Uterus (tissue), 4 donors: Measurements from ENCODE around the gene FHIT. TPM values are rescaled to one million over a fixed set of nuclear protein-coding genes. Genes with fewer than 3 reads are reported as not detected.

Experiments used
- DNase-seq, 2 donors: peaks; one replicate each; pipeline ENCODE4 v3.0.0-alpha.2; 2019 to 2020
- H3K27ac ChIP-seq, 2 donors: fragments of 200-600 bp; sonication (generic); 1 replicate in 1 of 2; 2 replicates in 1 of 2; pipeline ENCODE4 v1.5.1; 2016 to 2018
- H3K27me3 ChIP-seq, 2 donors: fragments of 200-600 bp; sonication (generic); one replicate each; pipeline ENCODE4 v1.5.1; 2018 to 2019; ENCODE audit warnings: control low read depth in 1 of 2
- H3K36me3 ChIP-seq, 2 donors: fragments of 200-600 bp; sonication (generic); one replicate each; pipeline ENCODE4 v1.5.1; 2019; ENCODE audit warnings: control low read depth in 1 of 2
- H3K4me1 ChIP-seq, 2 donors: fragments of 200-600 bp; sonication (generic); one replicate each; pipeline ENCODE4 v1.5.1; 2018 to 2019; ENCODE audit warnings: control low read depth in 1 of 2
- H3K4me3 ChIP-seq, 2 donors: fragments of 200-600 bp; sonication (generic); 1 replicate in 1 of 2; 2 replicates in 1 of 2; pipeline ENCODE4 v1.5.1; 2018 to 2019; ENCODE audit warnings: mild to moderate bottlenecking in 1 of 2
- H3K9me3 ChIP-seq, 2 donors: fragments of 200-600 bp; sonication (generic); one replicate each; pipeline ENCODE4 v1.5.1; 2019; ENCODE audit warnings: control low read depth in 1 of 2
- POLR2A ChIP-seq, 2 donors: fragments of 450-650 bp; IDR thresholded peaks; one replicate each; pipeline ENCODE4 v1.6.1; 2016; ENCODE audit warnings: antibody characterized with exemption in 2 of 2, mild to moderate bottlenecking in 1 of 2, moderate library complexity in 1 of 2
- intact Hi-C: fragments of 100-400 bp; cut with DNase I; formaldehyde crosslinking; loops from one replicate; pipeline ENCODE4 v1.15.1; 2023; ENCODE audit warnings: low total_unique reads
- total RNA-seq, 4 donors: library from RNA; depleted of rRNA in 3 of 4; stranded (reverse); fragments of >200 nt in 3 of 4; gene quantifications; one replicate each; pipeline versions ENCODE4 v1.1.0 to v1.2.4, GENCODE V29; 2014 to 2023
- TF ChIP-seq, protein P1 (sequence below), 4 experiments: fragments of 200-600 bp in 2 of 4; fragments of 450-650 bp in 2 of 4; sonication (generic) in 2 of 4; IDR thresholded peaks; one replicate each; pipeline ENCODE4 v1.5.1; 2016 to 2019; ENCODE audit warnings: antibody characterized with exemption in 4 of 4, mild to moderate bottlenecking in 2 of 4, moderate library complexity in 1 of 4
- donor health status: DM: yes; HTN: yes; CAD: no.

FHIT gene
- total RNA-seq, 4 donors from 2014 or later: 1.3 to 15.2 (median 7.3) TPM

DNA sequence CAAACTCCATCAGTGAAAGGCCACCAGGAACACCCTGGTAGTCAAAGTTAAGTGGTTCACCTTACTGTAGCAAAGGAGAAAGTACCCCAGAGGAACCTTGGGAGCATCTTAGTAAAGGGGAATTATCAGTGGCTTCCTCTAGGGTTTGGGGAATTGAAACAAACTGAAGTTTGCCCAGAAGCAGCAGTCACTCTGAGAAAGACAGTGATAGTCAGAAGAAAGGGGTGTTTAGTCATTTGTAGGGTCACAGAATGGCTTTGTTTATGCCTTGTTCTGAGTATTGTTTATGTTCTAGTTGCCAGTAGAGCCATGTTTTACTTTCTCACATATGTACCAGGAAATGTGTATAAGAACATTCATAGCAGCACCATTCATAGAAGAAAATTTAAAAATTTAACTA lies 93.8 kb downstream of the FHIT start:
- no peaks in the 10 kb centered on the region for H3K27me3 ChIP-seq
- H3K4me3 ChIP-seq: no peak overlapping the region
- TF ChIP-seq, protein P1, sequence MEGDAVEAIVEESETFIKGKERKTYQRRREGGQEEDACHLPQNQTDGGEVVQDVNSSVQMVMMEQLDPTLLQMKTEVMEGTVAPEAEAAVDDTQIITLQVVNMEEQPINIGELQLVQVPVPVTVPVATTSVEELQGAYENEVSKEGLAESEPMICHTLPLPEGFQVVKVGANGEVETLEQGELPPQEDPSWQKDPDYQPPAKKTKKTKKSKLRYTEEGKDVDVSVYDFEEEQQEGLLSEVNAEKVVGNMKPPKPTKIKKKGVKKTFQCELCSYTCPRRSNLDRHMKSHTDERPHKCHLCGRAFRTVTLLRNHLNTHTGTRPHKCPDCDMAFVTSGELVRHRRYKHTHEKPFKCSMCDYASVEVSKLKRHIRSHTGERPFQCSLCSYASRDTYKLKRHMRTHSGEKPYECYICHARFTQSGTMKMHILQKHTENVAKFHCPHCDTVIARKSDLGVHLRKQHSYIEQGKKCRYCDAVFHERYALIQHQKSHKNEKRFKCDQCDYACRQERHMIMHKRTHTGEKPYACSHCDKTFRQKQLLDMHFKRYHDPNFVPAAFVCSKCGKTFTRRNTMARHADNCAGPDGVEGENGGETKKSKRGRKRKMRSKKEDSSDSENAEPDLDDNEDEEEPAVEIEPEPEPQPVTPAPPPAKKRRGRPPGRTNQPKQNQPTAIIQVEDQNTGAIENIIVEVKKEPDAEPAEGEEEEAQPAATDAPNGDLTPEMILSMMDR (IDR thresholded peaks at IDR 0.05): no peak
- TF ChIP-seq POLR2A (IDR thresholded peaks at IDR 0.05): no peak
- DNase-seq: no peak
- H3K9me3 ChIP-seq: no peaks in the 10 kb centered on the region
- H3K27ac ChIP-seq: no peak overlapping the region
- H3K36me3 ChIP-seq: no peaks in the 10 kb centered on the region
- intact Hi-C loops: no loop called here
- no peaks in the 10 kb centered on the region for H3K4me1 ChIP-seq

DNA sequence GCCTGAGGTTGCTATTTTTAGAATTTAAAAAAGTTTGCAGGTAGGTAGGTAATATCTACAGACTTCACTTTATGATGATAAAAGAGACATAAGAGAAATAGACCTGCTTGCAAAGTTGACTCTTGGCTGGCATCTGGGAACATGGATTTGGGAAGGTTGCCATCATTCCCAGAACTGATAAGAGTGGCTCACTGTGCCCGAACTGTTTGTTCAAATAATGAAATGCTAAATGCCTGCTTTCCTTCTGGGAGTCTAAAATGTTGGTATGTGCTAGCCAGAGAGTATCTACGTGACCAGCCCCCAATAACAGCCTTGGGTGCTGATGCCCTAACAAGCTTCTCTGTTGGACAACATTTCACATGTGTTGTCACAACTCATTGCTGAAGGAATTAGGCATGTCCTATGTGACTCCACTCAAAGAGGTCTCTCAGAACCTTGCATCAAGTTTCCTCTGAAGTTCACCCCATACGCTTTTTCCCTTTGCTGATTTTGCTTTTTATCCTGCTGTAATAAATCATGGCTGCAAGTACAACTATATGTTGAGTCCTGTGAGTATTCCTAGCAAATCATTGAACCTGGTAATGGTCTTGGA lies 95.5 kb downstream of the FHIT start:
- Histone ChIP-seq H3K4me1 (no peaks in the 10 kb centered on the region), H3K4me3 (no peak overlapping the region), H3K36me3 (no peaks in the 10 kb centered on the region), H3K9me3 (no peaks in the 10 kb centered on the region), H3K27ac (no peak overlapping the region), H3K27me3 (no peaks in the 10 kb centered on the region)
- DNase-seq: no peak
- intact Hi-C loops: no loop called here
- TF ChIP-seq POLR2A (IDR thresholded peaks at IDR 0.05): no peak
- TF ChIP-seq, protein P1 (IDR thresholded peaks at IDR 0.05): no peak

DNA sequence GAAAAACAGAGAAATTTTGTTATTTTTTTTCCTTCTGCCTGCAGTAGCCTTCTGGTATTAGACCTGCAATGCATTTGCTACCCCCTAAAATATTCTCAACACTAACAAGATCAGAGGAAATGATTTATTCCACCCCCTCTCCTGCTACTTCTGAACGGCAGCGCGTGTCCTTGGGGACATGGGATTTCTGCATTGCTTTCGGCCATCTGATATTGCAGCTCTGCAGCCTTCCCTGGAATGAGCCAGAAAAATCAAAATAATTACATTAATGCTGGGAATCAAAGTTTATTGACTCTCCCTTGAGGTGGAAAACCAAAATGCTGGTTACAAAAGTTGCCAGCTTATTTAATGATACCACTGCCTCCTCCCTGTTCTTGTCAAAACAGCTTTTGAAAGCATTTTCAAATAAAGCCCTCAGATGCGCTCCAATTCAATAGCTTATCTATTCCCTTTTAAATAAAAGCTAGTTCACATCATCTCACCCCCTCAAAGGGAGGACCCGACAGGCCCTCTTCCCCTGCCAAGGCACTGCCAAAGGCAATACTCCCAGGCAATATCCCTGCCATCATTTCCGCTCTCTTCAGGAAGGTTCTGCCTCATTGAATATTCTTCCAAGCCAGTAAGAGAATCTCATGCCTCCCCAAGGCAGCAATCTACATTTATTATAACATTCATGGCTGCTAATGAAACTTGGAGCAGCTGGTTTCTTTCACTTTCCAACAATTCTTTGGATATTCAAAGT lies 96.6 kb downstream of the FHIT start:
- DNase-seq: no peak
- H3K36me3 ChIP-seq: no peaks in the 10 kb centered on the region
- TF ChIP-seq, protein P1 (IDR thresholded peaks at IDR 0.05): no peak
- TF ChIP-seq POLR2A (IDR thresholded peaks at IDR 0.05): no peak
- intact Hi-C loops: no loop called here
- H3K4me1 ChIP-seq: no peaks in the 10 kb centered on the region
- H3K4me3 ChIP-seq: no peak overlapping the region
- H3K27me3 ChIP-seq: no peaks in the 10 kb centered on the region
- H3K27ac ChIP-seq: no peak overlapping the region
- H3K9me3 ChIP-seq: no peaks in the 10 kb centered on the region

DNA sequence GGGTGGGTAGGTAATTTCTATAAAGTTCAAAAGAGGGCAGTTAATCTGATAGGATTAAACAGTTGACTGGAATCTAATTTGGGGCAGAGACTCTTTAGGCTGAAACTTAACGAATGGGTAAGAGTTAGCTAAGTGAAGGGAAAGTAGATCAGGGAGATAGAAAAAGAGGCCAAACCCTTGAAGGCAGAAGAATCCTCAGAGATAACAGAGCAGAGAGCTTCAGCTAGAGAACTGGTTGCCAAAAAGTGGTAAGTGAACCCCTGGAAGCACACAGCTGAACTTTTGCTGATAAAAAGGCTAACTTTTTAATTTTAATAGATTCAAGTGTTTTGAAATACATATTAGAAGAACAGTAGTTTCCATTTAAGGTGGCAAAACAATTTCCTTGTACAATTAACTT lies 99.2 kb downstream of the FHIT start:
- TF ChIP-seq, protein P1 (IDR thresholded peaks at IDR 0.05): no peak
- no peaks in the 10 kb centered on the region for H3K9me3 ChIP-seq
- intact Hi-C loops: no loop called here

DNA sequence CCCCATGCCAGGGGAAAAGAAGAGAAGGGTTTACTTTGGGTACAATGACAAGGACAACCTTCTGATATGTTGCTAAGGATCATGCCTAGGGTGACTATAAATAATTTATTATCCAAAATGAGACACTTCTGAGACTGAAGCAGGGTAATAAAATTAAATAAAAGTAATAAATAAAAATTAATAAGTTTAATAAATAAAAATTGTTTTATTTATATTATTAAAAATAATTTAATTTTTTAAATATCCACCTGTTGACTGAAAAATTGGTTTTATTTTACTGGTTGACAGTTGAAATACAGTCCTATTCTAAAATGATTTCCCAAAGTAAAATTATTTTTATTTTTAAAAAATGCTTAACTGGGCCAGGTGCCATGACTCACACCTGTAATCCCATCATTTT lies 102.0 kb downstream of the FHIT start:
- intact Hi-C loops: no loop called here
- H3K4me3 ChIP-seq: no peak overlapping the region
- no peaks in the 10 kb centered on the region for H3K4me1 ChIP-seq
- DNase-seq: no peak
- no peaks in the 10 kb centered on the region for H3K27me3 ChIP-seq
- H3K27ac ChIP-seq: no peak overlapping the region
- no peak for TF ChIP-seq POLR2A (IDR thresholded peaks at IDR 0.05)
- TF ChIP-seq, protein P1 (IDR thresholded peaks at IDR 0.05): no peak
- no peaks in the 10 kb centered on the region for H3K9me3 ChIP-seq
- H3K36me3 ChIP-seq: no peaks in the 10 kb centered on the region

More for the DNA sequence above, 99.2 kb downstream of the FHIT start:
- Histone ChIP-seq H3K4me1 (no peaks in the 10 kb centered on the region), H3K27ac (no peak overlapping the region), H3K4me3 (no peak overlapping the region), H3K36me3 (no peaks in the 10 kb centered on the region), H3K27me3 (no peaks in the 10 kb centered on the region)
- no peak for DNase-seq
